K562 (cell line): ENCODE results near the gene SYK. TPM values are rescaled to one million over a fixed set of nuclear protein-coding genes. Genes with fewer than 3 reads are reported as not detected.

Experiments used
- ETS2 ChIP-seq: IDR thresholded peaks from 2 replicates; pipeline ENCODE4 v1.6.1; 2016; ENCODE audit warnings: borderline replicate concordance, missing genetic modification characterization, mild to moderate bottlenecking, moderate library complexity, missing compliant biosample characterization; ENCODE audit not compliant: poor library complexity, severe bottlenecking
- GABPB1 ChIP-seq: sonication (generic); formaldehyde crosslinking; IDR thresholded peaks from 2 replicates; pipeline ENCODE4 v1.8.0; 2022; ENCODE audit warnings: mild to moderate bottlenecking, missing genetic modification reagents
- NR2C2 ChIP-seq, 2 experiments: fragments of 200-800 bp in 1 of 2; sonication (Bioruptor generic) in 1 of 2; sonication (generic) in 1 of 2; formaldehyde crosslinking in 1 of 2; IDR thresholded peaks; 2 replicates each; pipeline versions ENCODE4 v1.6.1 to v1.8.0; 2016 to 2022; ENCODE audit warnings: mild to moderate bottlenecking in 1 of 2, missing compliant biosample characterization in 1 of 2, missing genetic modification characterization in 1 of 2, missing genetic modification reagents in 1 of 2
- RBM34 ChIP-seq: fragments of 200-400 bp; formaldehyde crosslinking; IDR thresholded peaks from 2 replicates; pipeline ENCODE4 v1.6.1; 2018; ENCODE audit warnings: low read length, borderline replicate concordance; ENCODE audit not compliant: insufficient read depth
- RUNX1 ChIP-seq: sonication (generic); IDR thresholded peaks from 2 replicates; pipeline ENCODE4 v1.6.1; 2016; ENCODE audit warnings: antibody characterized with exemption, low read depth
- STAG1 ChIP-seq: sonication (generic); formaldehyde crosslinking; IDR thresholded peaks from 2 replicates; pipeline ENCODE4 v1.5.0; 2020; ENCODE audit warnings: missing genetic modification reagents, borderline replicate concordance
- ZNF518B ChIP-seq: fragments of 250-450 bp; sonication (Bioruptor Pico); IDR thresholded peaks from 2 replicates; pipeline ENCODE4 v1.5.0; 2021; ENCODE audit warnings: mild to moderate bottlenecking, moderate library complexity
- ZNF695 ChIP-seq: fragments of 450-650 bp; formaldehyde crosslinking; IDR thresholded peaks from 2 replicates; pipeline ENCODE4 v1.4.0; 2020; ENCODE audit warnings: mild to moderate bottlenecking, moderate library complexity
- polyA plus RNA-seq, 8 experiments: library from polyadenylated mRNA; depleted of rRNA in 4 of 8; stranded (reverse) in 5 of 8; unstranded in 3 of 8; fragments of >200 nt; fragmentation: Nextera tagmentation in 2 of 8; fragmentation: Illumina TruSeq in 1 of 8; extraction: Ambion mirVana in 2 of 8; extraction: Trizol in 1 of 8; gene quantifications; 2 replicates each; pipeline versions ENCODE4 v1.2.1 to v1.2.3, GENCODE V29; 2011 to 2014; ENCODE audit warnings: inconsistent platforms in 1 of 8, missing spikeins in 1 of 8
- total RNA-seq, 7 experiments: library from RNA; depleted of rRNA in 6 of 7; stranded (reverse); fragments of >200 nt in 6 of 7; fragmentation: Illumina TruSeq in 2 of 7; extraction: Trizol in 2 of 7; gene quantifications; 2 replicates each; pipeline versions ENCODE4 v1.2.1 to v1.2.3, GENCODE V29; 2011 to 2021; ENCODE audit warnings: low replicate concordance in 1 of 7
- TF ChIP-seq, protein P1 (sequence below): fragments of 250-450 bp; sonication (Bioruptor Pico); IDR thresholded peaks from 2 replicates; pipeline ENCODE4 v1.5.0; 2020; ENCODE audit warnings: mild to moderate bottlenecking, borderline replicate concordance
- TF ChIP-seq, protein P2 (sequence below): IDR thresholded peaks from 2 replicates; pipeline ENCODE4 v1.6.1; 2016; ENCODE audit warnings: missing genetic modification characterization, missing compliant biosample characterization

Gene SYK
- total and polyA plus RNA-seq, 9 of the 15 experiments (the other 6 are each of a cell fraction or from before 2014, with no cell fraction given): 3.9 to 32.7 (median 16.7) TPM

GRCh38 chr9:90867101-90867500 is 65.5 kb downstream of the SYK start (continued):
- TF ChIP-seq RUNX1 (no peak), GABPB1 (no peak), RBM34 (no peak), ETS2 (tag) (no peak), STAG1 (CRISPR knock-in tag) (no peak), ZNF695 (CRISPR knock-in tag) (no peak), NR2C2 (CRISPR knock-in tag; IDR thresholded peaks at IDR 0.05) (no peak), NR2C2 (tag; IDR thresholded peaks at IDR 0.05) (no peak), ZNF518B (no peak)
- TF ChIP-seq, protein P1, sequence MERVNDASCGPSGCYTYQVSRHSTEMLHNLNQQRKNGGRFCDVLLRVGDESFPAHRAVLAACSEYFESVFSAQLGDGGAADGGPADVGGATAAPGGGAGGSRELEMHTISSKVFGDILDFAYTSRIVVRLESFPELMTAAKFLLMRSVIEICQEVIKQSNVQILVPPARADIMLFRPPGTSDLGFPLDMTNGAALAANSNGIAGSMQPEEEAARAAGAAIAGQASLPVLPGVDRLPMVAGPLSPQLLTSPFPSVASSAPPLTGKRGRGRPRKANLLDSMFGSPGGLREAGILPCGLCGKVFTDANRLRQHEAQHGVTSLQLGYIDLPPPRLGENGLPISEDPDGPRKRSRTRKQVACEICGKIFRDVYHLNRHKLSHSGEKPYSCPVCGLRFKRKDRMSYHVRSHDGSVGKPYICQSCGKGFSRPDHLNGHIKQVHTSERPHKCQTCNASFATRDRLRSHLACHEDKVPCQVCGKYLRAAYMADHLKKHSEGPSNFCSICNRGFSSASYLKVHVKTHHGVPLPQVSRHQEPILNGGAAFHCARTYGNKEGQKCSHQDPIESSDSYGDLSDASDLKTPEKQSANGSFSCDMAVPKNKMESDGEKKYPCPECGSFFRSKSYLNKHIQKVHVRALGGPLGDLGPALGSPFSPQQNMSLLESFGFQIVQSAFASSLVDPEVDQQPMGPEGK: no peak
- TF ChIP-seq, protein P2, sequence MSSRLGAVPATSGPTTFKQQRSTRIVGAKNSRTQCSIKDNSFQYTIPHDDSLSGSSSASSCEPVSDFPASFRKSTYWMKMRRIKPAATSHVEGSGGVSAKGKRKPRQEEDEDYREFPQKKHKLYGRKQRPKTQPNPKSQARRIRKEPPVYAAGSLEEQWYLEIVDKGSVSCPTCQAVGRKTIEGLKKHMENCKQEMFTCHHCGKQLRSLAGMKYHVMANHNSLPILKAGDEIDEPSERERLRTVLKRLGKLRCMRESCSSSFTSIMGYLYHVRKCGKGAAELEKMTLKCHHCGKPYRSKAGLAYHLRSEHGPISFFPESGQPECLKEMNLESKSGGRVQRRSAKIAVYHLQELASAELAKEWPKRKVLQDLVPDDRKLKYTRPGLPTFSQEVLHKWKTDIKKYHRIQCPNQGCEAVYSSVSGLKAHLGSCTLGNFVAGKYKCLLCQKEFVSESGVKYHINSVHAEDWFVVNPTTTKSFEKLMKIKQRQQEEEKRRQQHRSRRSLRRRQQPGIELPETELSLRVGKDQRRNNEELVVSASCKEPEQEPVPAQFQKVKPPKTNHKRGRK (tag): no peak
